NT2/D1 (cell line): ENCODE measurements around the gene ARL6IP6.

Experiments used
- DNase-seq: peaks from one replicate; pipeline ENCODE4 v3.0.0-alpha.2; 2011; ENCODE audit warnings: low read depth, low spot score
- H3K27me3 ChIP-seq: 2 replicates; pipeline ENCODE4 v1.6.0; 2011; ENCODE audit warnings: mild to moderate bottlenecking; ENCODE audit not compliant: insufficient read length, insufficient read depth
- H3K36me3 ChIP-seq: 2 replicates; pipeline ENCODE4 v1.6.1; 2011; ENCODE audit warnings: mild to moderate bottlenecking, low read length, mixed read lengths; ENCODE audit not compliant: insufficient read depth, insufficient read length
- H3K4me1 ChIP-seq: 2 replicates; pipeline ENCODE4 v1.5.1; 2011; ENCODE audit not compliant: insufficient read depth, insufficient read length
- H3K4me3 ChIP-seq: 2 replicates; pipeline ENCODE4 v1.5.1; 2011; ENCODE audit warnings: low read depth; ENCODE audit not compliant: insufficient read length
- H3K9ac ChIP-seq: 2 replicates; pipeline ENCODE4 v1.6.0; 2011; ENCODE audit warnings: low read depth; ENCODE audit not compliant: insufficient read length
- H3K9me3 ChIP-seq: 2 replicates; pipeline ENCODE4 v1.5.1; 2011; ENCODE audit warnings: mild to moderate bottlenecking, low read length; ENCODE audit not compliant: insufficient read depth
- SUZ12 ChIP-seq: IDR thresholded peaks from 2 replicates; pipeline ENCODE4 v1.6.1; 2011; ENCODE audit not compliant: insufficient read length, insufficient read depth; ENCODE audit errors: extremely low read depth
- YY1 ChIP-seq: IDR thresholded peaks from 2 replicates; pipeline ENCODE4 v1.6.1; 2011; ENCODE audit not compliant: insufficient read length, insufficient read depth
- ZNF274 ChIP-seq: IDR thresholded peaks from 2 replicates; pipeline ENCODE4 v1.6.1; 2011; ENCODE audit warnings: mild to moderate bottlenecking, low read depth, low read length

The ARL6IP6 gene

GRCh38 chr2:152811916-152812315 lies 93.5 kb downstream of the ARL6IP6 start:
- DNase-seq: no peak
- H3K4me3 ChIP-seq: no peak overlapping the region
- H3K4me1 ChIP-seq: peaks cover 9% of the 10 kb centered on the region
- TF ChIP-seq ZNF274 (no peak), YY1 (no peak), SUZ12 (no peak)
- no peak overlapping the region for H3K9ac ChIP-seq
- no peaks in the 10 kb centered on the region; the same call in none of the 2 replicates for H3K9me3 ChIP-seq
- no peaks in the 10 kb centered on the region for H3K36me3 ChIP-seq
- no peaks in the 10 kb centered on the region for H3K27me3 ChIP-seq
